Endothelial cell of umbilical vein (primary cell): ENCODE data around the gene ADARB2. TPM values are rescaled to one million over a fixed set of nuclear protein-coding genes. Genes with fewer than 3 reads are reported as not detected.

ENCODE experiments used
- BruUV-seq: library from RNA; stranded (reverse); fragments of 400-500 nt; replicated peaks from 2 replicates; lab custom pipeline; 2021; lab: Mats Ljungman, UMichigan
- CTCF ChIA-PET: fragments of 300-600, 350-600 bp; sonication (Branson Sonifier 250); formaldehyde crosslinking; loops from one replicate; lab custom pipeline; 2021; ENCODE audit warnings: antibody characterized with exemption, inconsistent platforms; lab: Charles Lee
- POLR2A ChIA-PET: fragments of 300-600, 350-600 bp; sonication (Branson Sonifier 250); formaldehyde crosslinking; loops from one replicate; lab custom pipeline; 2021; ENCODE audit warnings: antibody characterized with exemption, inconsistent platforms; lab: Charles Lee
- DNase-seq: peaks from one replicate; pipeline ENCODE4 v3.0.0-alpha.2; 2011; ENCODE audit warnings: low read depth, low spot score
- FAIRE-seq: peaks from 2 replicates; lab custom pipeline; 2011; peaks lifted over from hg19 to GRCh38; lab: Jason Lieb, UNC
- H2AFZ ChIP-seq: 2 replicates; pipeline ENCODE4 v1.6.0; 2012; ENCODE audit warnings: low read depth, low read length, control low read depth, inconsistent platforms
- H3K27ac ChIP-seq: 2 replicates; pipeline ENCODE4 v1.5.1; 2011; ENCODE audit warnings: low read depth, mild to moderate bottlenecking, control low read depth, low read length, moderate library complexity; ENCODE audit not compliant: insufficient read depth
- H3K27me3 ChIP-seq, 2 experiments: 2 replicates each; pipeline versions ENCODE4 v1.6.0 to v1.6.1; 2011; ENCODE audit warnings: low read length in 2 of 2, mixed read lengths in 1 of 2; ENCODE audit not compliant: control insufficient read depth in 2 of 2, insufficient read depth in 2 of 2
- H3K36me3 ChIP-seq, 2 experiments: 2 replicates in 1 of 2; 3 replicates in 1 of 2; pipeline ENCODE4 v1.5.1; 2011; ENCODE audit warnings: low read length in 2 of 2, mild to moderate bottlenecking in 1 of 2, moderate library complexity in 1 of 2; ENCODE audit not compliant: control insufficient read depth in 2 of 2, insufficient read depth in 2 of 2; ENCODE audit errors: extremely low read depth in 1 of 2
- H3K4me1 ChIP-seq: 3 replicates; pipeline ENCODE4 v1.5.1; 2011; ENCODE audit warnings: mild to moderate bottlenecking, low read length; ENCODE audit not compliant: control insufficient read depth, insufficient read depth; ENCODE audit errors: extremely low read depth
- H3K4me2 ChIP-seq: 2 replicates; pipeline ENCODE4 v1.6.1; 2011; ENCODE audit warnings: low read length, control low read depth, mixed read lengths; ENCODE audit not compliant: insufficient read depth
- H3K4me3 ChIP-seq, 3 experiments: fragments of 200-600 bp in 1 of 3; sonication (generic), shearing (Covaris generic) in 1 of 3; replicated peaks in 1 of 3; 2 replicates each; pipeline ENCODE4 v1.5.1; 2011 to 2016; ENCODE audit warnings: control low read depth in 3 of 3, low read length in 3 of 3, mild to moderate bottlenecking in 2 of 3, inconsistent platforms in 1 of 3, low read depth in 1 of 3, moderate library complexity in 1 of 3; ENCODE audit not compliant: insufficient read depth in 1 of 3
- H3K79me2 ChIP-seq: 2 replicates; pipeline ENCODE4 v1.6.0; 2012; ENCODE audit warnings: low read length, inconsistent platforms; ENCODE audit not compliant: control insufficient read depth, insufficient read depth
- H3K9ac ChIP-seq: replicated peaks from 2 replicates; pipeline ENCODE3; 2011; ENCODE audit warnings: low read length, control low read depth; ENCODE audit not compliant: insufficient read depth; ENCODE audit errors: extremely low read depth
- H3K9me1 ChIP-seq: replicated peaks from 3 replicates; pipeline ENCODE4 v1.6.0; 2011; ENCODE audit warnings: mild to moderate bottlenecking, low read length; ENCODE audit not compliant: control insufficient read depth, insufficient read depth; ENCODE audit errors: extremely low read depth
- H3K9me3 ChIP-seq: replicated peaks from 2 replicates; pipeline ENCODE4 v1.5.1; 2012; ENCODE audit warnings: low read length, inconsistent platforms; ENCODE audit not compliant: control insufficient read depth, insufficient read depth
- H4K20me1 ChIP-seq: replicated peaks from 2 replicates; pipeline ENCODE3; 2011; ENCODE audit warnings: mild to moderate bottlenecking, low read length; ENCODE audit not compliant: control insufficient read depth, insufficient read depth; ENCODE audit errors: extremely low read depth
- CTCF ChIP-seq, 2 donors: IDR thresholded peaks; 1 replicate in 1 of 2; 2 replicates in 1 of 2; pipeline ENCODE4 v1.5.1; 2011; ENCODE audit warnings: low read length in 2 of 2, mild to moderate bottlenecking in 2 of 2, moderate library complexity in 2 of 2, control low read depth in 1 of 2, inconsistent platforms in 1 of 2, low read depth in 1 of 2; ENCODE audit not compliant: insufficient read depth in 1 of 2; ENCODE audit errors: extremely low read depth in 1 of 2
- EZH2 ChIP-seq: IDR thresholded peaks from 2 replicates; pipeline ENCODE4 v1.6.1; 2012; ENCODE audit warnings: borderline replicate concordance, low read depth, mild to moderate bottlenecking, moderate library complexity, low read length, inconsistent platforms; ENCODE audit not compliant: severe bottlenecking
- FOS ChIP-seq: IDR thresholded peaks from 2 replicates; pipeline ENCODE4 v1.6.1; 2011; ENCODE audit warnings: mild to moderate bottlenecking, low read length, moderate library complexity, borderline replicate concordance; ENCODE audit not compliant: insufficient read depth
- GATA2 ChIP-seq: IDR thresholded peaks from 2 replicates; pipeline ENCODE4 v1.7.0; 2011; ENCODE audit warnings: low read depth, mild to moderate bottlenecking, moderate library complexity, mixed read lengths, low read length; ENCODE audit not compliant: insufficient read length, insufficient read depth
- JUN ChIP-seq: IDR thresholded peaks from 2 replicates; pipeline ENCODE4 v1.6.1; 2011; ENCODE audit warnings: borderline replicate concordance, low read depth; ENCODE audit not compliant: insufficient read length, insufficient read depth
- MAX ChIP-seq: IDR thresholded peaks from 2 replicates; pipeline ENCODE4 v1.6.1; 2011; ENCODE audit not compliant: insufficient read depth, insufficient read length
- MYC ChIP-seq: IDR thresholded peaks from one replicate; pipeline ENCODE4 v1.6.1; 2011; ENCODE audit warnings: mild to moderate bottlenecking, low read depth, low read length
- POLR2A ChIP-seq: IDR thresholded peaks from 2 replicates; pipeline ENCODE4 v1.6.1; 2012; ENCODE audit warnings: low read depth, mild to moderate bottlenecking, control low read depth, low read length
- POLR2AphosphoS5 ChIP-seq: IDR thresholded peaks from 2 replicates; pipeline ENCODE4 v1.6.1; 2012; ENCODE audit warnings: low read depth, mild to moderate bottlenecking, control low read depth, low read length, moderate library complexity; ENCODE audit not compliant: insufficient read depth
- dilution Hi-C: fragments of 300-500 bp; cut with MboI; formaldehyde crosslinking; loops from one replicate; pipeline ENCODE4 v1.15.0; 2019; ENCODE audit warnings: low sequenced_read_pairs; ENCODE audit not compliant: extremely low pct_ligation_motif_present
- intact Hi-C: fragments of 100-400 bp; cut with micrococcal nuclease; formaldehyde crosslinking; loops from one replicate; pipeline ENCODE4 v1.10.0; 2022
- polyA plus RNA-seq, 4 experiments: library from polyadenylated mRNA; depleted of rRNA in 3 of 4; stranded (reverse) in 3 of 4; unstranded in 1 of 4; fragments of >200 nt; gene quantifications; 2 replicates each; pipeline versions ENCODE4 v1.2.1 to v1.2.3, GENCODE V29; 2011 to 2012; ENCODE audit warnings: missing spikeins in 1 of 4
- total RNA-seq: library from RNA; stranded (reverse); gene quantifications from 2 replicates; pipeline ENCODE4 v1.2.3, GENCODE V29; 2021

The ADARB2 gene
- total and polyA plus RNA-seq, 2 donors (not counting 3 experiments of a cell fraction or from before 2014, with no cell fraction given): not detected

- CTCF ChIA-PET: no interaction called here
Observed at GRCh38 chr10:1696106-1696505, 41.2 kb downstream of the ADARB2 start.

GRCh38 chr10:1690086-1690485 is 47.2 kb downstream of the ADARB2 start:
- no peaks in the 10 kb centered on the region for H3K4me1 ChIP-seq
- no peak overlapping the region for H3K4me2 ChIP-seq
- H3K27me3 ChIP-seq: no peaks in the 10 kb centered on the region
- H3K79me2 ChIP-seq: no peaks in the 10 kb centered on the region
- no peak overlapping the region for H3K27ac ChIP-seq
- no peak overlapping the region for H3K4me3 ChIP-seq
- TF ChIP-seq MYC (no peak), POLR2A (no peak), FOS (no peak), POLR2AphosphoS5 (no peak), CTCF (IDR thresholded peaks at IDR 0.05; ENCODE audit: extremely low read depth in 1 of 2, insufficient read depth in 1 of 2, low read depth in 1 of 2, low read length in 2 of 2) (no peak), EZH2 (no peak), MAX (no peak), JUN (no peak)
- peaks cover 10% of the 10 kb centered on the region for H3K9me3 ChIP-seq
- H3K36me3 ChIP-seq: no peaks in the 10 kb centered on the region
- dilution Hi-C loops (no loop called here), intact Hi-C loops (no loop called here)
- H3K9ac ChIP-seq: no peak overlapping the region
- no peaks in the 10 kb centered on the region for H3K9me1 ChIP-seq
- no peak overlapping the region for H2AFZ ChIP-seq
- FAIRE-seq (no peak), DNase-seq (no peak)
- no TSS peak for BruUV-seq
- ChIA-PET POLR2A (no interaction called here), CTCF (no interaction called here)
- H4K20me1 ChIP-seq: no peaks in the 10 kb centered on the region

More at GRCh38 chr10:1696106-1696505, 41.2 kb downstream of the ADARB2 start:
- Histone ChIP-seq H3K27me3 (no peaks in the 10 kb centered on the region), H3K9ac (no peak overlapping the region), H2AFZ (no peak overlapping the region), H3K4me3 (no peak overlapping the region), H3K4me2 (no peak overlapping the region), H3K27ac (no peak overlapping the region), H3K4me1 (no peaks in the 10 kb centered on the region), H3K36me3 (no peaks in the 10 kb centered on the region), H3K9me3 (peaks cover 8% of the 10 kb centered on the region), H3K9me1 (no peaks in the 10 kb centered on the region), H4K20me1 (no peaks in the 10 kb centered on the region), H3K79me2 (no peaks in the 10 kb centered on the region)
- no peak for TF ChIP-seq FOS
- no peak for TF ChIP-seq GATA2
- no peak for TF ChIP-seq MAX
- TF ChIP-seq MYC: no peak
- no peak for TF ChIP-seq JUN
- TF ChIP-seq POLR2A: no peak
- no peak for TF ChIP-seq POLR2AphosphoS5
- BruUV-seq: no TSS peak
- POLR2A ChIA-PET: no interaction called here
- intact Hi-C loops: no loop called here
- DNase-seq: no peak
- dilution Hi-C loops: no loop called here
- no peak for FAIRE-seq
